AML-193 (cell line): Measurements from ENCODE around the gene TRAPPC3.
A peak's percentile ranks its signal among the peaks of the same experiment; 100 is the strongest.
"Not testable (repeated sequence)": the region's sequence is repeated elsewhere in the genome, so short reads cannot be mapped to it uniquely, and the experiment has no call there.

Experiments
- DNase-seq, 2 experiments: peaks; one replicate each; lab custom pipeline; 2025; lab: John Stamatoyannopoulos, UW

Gene TRAPPC3

DNA sequence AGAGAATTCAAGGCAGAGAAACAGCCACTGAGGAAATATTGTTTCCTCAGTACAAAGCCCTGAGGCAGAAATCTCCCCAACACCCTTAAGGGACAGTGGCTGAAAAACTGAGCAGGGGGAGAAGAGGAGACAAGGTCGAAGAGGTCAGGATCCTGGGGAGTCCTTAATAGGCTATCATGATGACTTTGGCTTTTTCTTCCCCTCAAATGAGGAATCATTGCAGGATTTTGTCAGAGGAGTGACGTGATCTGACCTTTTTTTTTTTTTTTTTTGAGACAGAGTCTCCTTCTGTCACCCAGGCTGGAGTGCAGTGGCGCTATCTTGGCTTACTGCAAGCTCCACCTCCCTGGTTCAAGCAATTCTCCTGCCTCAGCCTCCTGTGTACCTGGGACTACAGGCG, 16.9 kb upstream of the TRAPPC3 start:
- no peak for DNase-seq

DNA sequence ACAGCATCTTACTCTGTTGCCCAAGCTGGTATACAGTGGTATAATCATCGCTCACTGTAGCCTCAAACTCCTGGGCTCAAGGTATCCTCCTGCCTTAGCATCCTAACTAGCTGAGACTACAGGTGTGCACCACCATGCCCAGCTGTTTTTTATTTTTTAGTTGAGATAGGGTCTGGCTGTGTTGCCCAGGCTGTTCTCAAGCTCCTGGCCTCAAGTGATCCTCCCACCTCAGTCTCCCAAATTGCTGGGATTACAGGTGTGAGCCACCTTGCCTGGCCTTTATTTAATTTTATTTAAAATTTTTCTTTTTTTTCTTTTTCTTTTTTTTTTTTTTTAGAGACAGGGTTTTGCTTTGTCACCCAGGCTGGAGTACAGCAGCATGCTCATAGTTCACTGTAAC, 15.9 kb upstream of the TRAPPC3 start:
- no peak for DNase-seq

DNA sequence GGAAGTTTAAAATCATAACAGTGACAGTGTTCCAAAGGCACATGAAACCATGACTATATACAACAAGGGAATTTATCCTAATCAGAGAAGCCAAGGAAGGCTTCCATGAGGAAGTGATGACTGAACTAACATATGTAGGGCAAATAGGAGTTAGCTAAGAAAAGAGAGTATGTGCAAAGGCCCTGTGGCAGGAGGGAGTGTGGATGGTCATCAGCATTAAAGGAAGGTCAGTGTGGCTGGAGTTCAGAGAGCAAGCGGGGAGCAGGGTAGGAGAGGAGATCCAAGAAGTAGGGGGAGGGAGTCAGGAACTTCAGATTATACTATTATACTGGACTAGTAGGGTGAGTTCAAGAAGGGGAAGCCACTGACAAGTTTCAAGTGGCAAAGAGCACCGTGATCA, 15.1 kb upstream of the TRAPPC3 start:
- DNase-seq = no peak

DNA sequence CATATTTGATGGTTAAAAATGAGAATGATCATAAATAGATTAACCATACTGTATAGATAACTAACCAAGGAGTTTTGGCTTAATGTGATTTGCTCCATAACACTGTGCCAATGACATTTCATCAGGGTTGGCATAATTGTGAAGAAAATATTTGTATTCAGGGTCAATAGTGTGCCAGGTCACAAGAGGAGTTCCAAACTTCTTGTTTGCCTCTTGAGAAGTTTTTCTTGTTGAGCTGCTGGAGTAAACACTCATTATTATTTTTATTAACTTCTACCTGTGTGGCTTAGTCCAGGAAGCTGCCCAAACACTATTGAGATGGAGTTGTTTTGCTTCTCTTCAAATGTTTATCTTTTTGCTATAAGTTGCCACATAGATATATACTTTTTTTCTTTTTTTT, 14.1 kb upstream of the TRAPPC3 start:
- DNase-seq = no peak

DNA sequence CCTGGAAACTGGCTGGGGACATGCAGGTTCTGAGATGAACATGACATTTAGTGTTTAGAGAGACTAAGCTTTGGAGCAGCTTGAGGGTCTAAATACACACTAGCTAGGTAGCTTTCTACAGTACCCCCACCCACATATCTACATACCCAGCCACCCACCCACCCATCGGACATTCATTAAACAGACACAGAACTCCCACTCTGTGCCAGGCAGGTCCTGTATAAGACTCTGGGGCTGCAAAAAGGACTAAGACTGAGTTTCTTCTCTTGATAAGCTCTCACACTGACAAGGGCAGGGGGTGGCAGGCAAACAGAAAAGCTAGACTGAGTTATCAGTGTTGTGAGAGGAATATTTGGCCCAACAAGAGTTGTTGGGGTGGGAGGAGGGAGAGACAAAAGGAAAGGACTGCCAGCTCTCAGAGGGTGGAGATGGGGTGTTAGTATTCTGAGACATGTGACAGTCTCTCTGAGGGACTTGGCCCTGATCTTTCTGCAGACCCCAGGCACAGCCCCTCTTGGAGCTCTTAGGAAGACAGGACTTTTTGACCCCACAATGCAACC, 13.5 kb upstream of the TRAPPC3 start:
- no peak for DNase-seq

DNA sequence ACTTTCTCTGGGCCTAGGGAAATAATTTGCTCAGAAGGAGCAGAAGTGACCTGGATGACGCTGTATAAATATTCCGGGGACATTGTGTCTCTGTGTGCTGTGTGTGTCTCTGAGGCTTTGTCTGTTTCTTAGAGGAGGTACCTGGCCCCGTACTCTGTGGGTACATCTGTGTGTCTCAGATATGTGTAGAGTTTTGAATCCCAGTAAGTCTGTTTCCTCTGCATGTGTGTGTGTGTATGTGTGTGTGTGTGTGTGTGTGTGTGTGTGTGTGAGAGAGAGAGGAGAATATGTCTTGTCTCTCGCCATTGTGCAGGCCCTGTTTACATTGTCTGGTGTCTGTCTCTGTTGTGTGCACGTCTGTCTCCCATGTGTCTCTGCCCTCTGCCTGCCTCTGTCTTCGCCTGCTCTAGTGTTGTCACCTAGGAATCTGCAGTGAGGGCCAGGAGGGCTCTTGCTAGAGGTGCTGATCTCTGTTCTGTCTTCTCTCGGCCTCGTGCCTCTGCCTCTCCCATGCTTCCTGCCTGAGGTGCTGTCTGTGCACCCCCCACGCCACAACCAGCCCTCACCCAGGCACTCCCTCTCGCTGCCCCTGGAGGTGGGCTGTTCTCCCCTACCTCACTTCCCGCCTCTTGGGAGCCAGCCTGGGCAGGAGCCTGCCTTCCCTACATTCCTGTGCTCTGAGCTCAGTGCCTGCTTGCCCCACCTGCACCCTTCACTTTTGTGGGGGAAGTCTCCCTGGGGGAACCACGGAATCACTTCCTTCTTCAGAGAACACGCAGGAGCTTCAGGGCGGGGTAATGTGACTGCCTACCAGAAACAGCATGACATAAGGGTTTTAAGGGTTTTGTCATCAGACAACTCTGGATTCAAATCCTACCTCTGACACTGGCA, 12.6 kb upstream of the TRAPPC3 start:
- peak; percentile 54 to 65 for DNase-seq

DNA sequence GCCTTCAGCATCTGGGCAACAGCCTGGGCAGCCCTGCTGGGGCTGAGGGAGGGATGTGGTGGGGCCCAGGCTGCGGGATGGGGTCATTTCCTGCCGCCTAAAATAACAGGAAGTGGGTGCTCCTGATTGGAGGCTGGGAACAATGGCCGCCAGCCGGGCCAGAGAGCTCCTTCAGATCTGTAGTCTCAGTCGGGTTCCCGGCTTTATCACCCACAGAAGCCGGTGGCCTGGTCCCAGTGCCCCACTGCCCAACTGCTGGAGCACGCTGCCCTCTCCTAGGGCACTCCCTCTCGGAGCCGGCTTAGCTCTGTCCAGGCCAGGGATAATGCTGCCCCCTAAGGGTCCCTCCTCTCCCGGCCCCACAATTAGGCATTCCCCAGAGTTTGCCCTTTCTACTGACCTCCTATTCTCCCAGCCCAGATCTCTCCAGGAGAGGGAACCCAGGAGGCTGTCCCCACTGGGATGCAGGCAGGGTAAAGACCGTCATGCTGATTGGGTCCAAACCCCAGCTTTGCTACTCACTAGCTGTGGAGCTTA, 11.7 kb upstream of the TRAPPC3 start:
- DNase-seq = peak; percentile 52 to 62

DNA sequence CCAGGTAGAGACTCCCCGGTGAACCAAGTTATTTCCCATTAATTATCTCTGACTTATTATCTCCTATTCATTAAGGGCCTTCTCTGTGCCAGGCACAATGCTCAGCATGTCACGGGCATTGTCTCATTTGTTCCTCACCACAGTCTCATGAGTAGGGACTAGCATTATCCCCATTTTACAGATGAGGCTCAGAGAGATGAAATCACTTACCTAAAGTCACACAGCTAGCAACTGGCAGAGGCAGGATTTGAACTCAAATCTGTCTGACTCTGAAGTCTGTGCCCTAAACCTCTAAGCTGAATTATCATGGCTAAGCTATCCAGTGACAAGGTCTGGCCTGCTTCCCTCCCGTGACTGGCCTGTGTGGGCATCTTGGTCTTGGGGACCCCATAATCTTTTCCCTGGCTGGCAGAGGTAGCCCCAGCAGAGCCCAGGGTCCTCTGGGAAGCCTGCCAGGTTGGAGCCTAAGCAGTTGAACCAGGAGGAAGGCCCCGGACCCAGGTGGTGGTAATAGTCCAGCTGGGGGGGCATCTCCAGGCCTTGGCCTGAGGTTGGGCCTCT, 11.2 kb upstream of the TRAPPC3 start:
- no peak for DNase-seq

DNA sequence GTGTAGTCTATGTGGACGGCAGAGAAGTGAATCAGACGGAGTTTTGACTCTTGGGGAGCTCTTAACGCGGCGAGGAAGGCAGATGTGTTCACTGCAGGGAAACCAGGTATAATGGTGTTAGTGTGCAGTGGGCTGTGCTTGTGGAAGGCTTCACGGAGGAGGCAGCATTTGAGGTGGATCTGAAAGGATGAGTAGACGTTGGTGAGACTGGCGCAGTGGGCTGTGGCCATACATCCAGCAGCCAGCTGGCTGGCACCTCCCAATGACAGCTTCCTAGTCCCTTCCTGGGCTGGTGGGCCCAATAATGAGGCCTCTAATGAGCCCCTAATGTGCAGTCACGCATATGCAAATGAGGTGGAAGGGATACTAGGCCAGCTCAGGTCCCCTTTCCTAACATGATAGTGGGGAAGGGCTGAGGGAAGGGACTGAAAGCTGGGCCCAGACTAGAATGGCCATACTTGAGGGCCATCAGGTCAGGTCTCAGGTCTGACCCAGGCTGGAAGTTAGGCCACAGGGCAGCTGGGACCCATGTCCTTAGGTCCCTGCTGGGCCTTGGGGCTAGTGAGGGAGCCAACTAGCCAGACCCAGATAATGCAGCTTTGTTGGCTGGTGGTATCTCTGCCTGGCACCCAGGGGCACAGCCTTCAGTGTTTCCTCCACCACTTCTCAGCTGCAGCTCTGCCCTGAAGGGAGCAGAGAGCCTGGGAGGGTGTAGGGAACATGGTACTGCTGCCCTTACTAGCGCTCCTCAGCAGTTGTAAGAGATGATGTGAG, 10.5 kb upstream of the TRAPPC3 start:
- DNase-seq = no peak

DNA sequence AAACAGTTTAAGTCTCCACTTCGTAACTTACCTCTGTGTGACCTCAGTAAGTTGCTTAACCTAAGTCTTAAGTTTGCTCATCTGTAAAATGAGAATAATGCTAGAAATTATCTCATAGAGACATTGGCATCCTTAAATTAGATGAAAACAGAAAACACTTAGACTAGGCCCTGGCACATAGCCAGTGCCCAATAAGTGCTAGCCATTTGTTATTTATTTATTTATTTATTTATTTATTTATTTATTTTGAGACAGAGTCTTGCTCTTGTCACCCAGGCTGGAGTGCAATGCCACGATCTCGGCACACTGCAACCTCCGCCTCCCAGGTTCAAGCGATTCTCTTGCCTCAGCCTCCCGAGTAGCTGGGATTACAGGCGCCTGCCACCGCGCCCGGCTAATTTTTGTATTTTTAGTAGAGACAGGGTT, 9.6 kb upstream of the TRAPPC3 start:
- DNase-seq = not testable (repeated sequence)

DNA sequence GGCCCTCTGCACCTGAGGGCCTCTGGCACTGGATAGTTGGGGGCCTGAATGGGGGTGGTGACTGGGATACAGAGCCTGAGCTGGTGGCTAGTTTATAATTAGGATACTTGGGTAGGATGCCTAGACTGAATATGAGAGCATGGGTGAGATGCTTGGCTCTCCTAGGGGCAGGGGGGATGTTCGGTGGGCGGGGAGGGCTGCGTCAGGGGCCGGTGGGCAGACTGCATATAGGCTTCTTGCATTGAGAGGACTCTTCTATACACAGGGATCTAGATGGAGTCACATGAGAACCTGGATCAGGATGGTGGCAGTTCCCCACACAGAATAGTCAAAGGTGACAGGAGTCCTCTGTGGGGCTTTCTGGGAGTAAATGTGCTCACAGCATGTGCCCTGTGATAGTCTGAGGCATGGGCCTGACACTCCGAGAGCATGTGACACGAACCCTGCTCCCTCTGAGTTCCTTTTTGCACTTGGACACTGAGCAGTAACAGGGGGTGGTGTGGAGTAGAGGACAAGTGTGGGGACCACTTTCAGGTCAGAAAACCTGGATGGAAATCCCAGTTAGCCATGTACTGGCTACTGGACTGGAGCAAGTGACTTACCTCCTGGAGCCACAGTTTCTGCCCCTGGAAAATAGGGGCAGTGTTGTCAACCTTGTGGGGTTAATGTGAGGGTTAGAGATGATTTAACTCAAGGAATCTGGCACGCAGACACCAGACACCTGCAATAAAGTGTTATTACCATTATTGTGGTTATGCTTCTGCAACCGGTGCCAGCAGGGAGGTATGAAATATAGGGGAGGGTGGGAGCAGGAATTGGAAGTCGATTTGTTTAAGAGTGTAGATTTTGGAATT, 8.9 kb upstream of the TRAPPC3 start:
- no peak for DNase-seq

DNA sequence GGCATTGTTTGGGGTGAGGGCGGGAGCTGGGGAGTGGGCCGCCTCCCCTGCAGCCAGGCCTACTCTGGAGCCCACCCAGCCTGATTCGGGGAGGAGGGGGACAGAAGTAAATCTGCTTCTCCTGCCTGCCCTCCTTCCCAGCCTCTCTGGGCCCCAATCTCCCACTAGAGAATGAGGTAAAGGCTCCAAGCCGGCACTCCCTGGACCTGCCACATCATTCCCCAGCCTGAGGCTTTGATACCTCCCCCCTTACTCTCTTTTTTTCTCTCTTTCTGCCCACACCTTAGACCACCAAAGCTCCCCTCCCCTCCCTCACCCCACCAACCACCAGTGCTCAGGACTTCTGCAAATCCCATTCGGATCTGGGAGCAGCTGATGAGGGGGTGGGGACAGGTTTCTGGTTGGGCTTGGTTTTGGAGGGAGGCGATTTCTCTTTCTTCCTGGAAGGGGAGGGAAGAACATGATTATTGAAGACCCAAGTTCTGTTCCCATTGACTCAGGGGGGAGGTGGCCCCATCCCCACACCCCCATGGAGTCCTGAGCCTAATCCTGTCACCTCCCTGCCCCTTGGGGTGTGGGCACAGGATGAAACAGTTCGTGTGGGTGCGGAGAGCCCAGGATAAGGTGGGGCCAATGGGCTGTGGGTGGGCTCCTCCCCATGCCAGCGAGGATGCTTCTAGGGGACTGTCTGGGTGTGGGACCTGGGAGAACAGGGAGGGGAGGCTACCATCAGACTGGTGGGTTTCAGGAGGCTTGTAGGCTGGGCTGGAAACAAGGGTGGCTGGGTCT, 8.0 kb upstream of the TRAPPC3 start:
- no peak for DNase-seq

DNA sequence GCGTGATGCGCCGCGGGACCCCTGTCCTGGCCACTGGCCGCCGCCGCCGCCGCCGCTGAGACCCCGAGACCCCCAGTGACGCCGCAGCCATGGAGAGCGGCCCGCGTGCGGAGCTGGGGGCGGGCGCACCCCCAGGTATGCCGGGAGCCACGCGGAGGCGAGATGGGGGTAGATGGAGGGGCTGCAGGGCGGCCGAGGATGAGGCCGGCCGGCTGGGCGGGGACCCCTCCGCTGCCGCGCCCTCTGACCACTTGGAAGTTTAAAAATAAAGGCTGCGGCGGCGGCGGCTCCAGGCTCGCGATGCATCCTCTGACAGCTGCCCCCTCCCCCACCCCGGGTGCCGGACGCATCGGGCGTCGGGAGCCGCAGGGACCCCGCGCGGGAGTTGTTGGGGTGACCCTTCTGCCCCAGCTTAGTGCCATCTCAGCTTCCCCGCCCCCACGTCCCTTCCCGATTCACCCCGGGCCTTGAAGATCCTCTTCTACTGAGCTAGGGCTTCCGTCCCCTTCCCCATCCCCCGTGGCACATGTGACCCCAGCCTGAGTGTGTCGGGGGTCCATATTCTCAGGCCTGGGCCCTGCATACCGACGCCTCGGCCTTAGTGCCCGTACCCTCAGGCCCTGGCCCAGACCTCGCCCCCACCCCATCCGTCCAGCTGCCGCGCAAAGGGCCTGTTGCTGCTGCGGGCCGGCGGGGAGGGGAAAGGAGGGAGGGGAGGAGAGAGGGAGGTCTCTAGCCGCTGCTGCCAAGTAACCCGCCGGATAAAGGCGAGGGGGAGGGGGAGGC, 7.2 kb upstream of the TRAPPC3 start:
- peak; percentile 21 to 22 for DNase-seq

DNA sequence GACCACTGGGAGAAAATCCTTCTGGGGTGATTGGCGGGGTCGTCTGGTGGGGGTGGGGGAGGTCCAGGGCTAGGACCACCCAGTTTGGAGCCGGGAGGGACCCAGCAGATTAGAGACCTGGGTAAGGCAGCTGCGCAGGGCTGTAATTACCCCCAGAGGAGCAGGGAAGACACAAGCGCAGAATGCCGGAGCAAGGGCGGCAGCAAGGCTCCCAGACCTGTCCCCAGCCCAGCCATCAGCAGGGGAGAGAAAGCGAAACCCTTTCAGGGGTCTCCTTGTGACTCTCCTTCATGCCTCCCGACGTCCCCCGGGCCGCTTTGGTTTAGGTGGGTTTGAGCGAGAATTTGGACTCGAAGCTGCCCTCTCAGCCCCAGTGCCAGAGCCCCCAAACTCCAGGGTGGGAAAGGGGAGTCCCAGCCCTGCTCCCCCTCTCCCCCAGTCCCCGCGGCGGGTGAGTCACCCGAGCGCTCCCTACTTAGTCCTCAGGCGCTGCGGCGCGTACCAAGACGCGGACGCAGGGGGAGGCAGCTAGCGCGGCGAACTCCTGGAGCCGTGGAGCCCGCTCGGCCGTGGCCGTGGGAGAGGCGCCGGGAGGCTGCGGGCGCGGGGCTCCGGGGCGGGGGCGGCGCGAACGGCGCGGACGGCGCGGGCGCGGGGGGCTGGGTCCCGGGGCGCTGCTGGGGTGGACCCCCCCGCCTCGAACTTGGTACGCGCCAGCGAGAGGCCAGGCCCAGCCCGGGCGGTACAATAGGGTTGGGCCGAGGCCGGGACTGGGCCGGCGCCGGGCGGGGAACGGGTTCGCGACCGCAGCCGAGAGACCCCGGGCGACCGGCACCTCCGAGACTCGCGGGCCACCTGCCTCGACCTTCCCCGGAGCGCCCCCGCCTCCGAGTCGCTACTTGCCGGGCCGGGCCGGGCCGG, 6.4 kb upstream of the TRAPPC3 start, which contains the start of gene MAP7D1:
TSS of gene MAP7D1 (plus strand) at position 753 of the 921 bp plus-strand sequence. CDS start 258 bp downstream, outside the sequence.
- DNase-seq = peak; percentile 51 to 54

DNA sequence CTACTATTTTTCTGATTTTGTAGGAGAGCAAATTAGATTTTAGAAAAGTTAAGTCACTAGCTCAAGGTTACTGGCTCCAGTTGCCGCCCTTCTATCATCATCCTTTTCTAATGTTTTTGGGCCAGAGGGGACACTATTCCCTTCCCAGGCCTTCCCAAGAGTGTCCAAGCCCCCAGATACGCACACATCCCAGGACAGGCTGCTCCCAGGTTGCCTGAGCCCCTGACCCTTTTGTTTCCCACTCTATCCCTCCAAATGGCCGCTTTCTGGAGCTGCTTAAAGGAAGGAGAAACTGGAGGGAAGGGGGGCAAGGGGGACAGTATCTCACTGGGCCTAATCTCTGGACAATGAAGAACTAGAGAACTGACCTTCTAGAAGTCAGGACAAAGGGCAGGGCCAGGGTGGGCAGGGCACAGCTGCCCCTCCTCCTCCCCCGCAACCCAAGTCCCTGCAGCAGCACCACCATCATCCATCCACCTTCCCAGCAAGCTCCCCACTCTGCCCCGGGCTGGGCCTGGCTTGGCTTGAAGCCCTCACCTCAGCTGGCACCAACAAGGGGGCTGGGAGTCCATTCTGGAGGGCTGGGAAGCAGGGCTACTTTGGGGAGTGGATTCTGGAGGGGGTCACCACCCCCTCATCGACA, 5.6 kb upstream of the TRAPPC3 start:
- DNase-seq = no peak

DNA sequence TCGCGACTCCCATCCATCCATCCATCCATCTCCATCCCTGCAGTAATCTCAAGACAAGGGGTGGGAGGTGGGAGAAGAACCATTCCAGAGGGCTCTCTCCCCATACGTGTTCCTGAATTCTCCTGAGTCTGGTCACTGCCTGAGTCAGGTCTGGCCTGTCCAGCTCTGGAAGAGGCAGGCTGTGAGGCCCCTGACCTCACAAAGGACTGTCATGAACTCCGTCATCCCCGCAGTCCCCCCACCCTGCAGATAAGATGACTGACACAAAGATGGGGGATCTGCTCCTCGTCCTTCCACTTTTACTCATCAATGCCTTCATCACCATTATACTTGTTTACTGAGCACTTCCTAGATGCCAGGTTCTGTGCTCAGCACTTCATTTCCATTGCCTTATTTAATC, 5.0 kb upstream of the TRAPPC3 start:
- DNase-seq = no peak

DNA sequence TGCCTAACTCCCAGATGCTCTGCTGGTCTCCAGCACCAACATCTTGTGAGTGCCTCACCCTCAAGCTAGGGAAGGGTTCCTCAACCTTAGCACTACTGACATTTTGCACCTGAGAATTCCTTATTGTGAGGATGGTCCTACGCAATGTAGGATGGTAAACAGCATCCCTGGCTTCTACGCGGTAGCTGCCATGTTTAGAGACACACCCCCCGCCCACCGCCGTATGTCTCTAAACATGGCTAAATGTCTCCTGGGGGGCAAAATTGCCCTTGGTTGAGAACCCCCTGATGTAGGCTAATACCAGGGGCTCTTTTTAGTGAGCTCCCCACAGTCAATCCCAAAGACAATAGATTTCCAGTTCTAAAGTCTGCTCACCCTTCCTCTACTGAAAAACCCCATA, 4.2 kb upstream of the TRAPPC3 start:
- DNase-seq = no peak

DNA sequence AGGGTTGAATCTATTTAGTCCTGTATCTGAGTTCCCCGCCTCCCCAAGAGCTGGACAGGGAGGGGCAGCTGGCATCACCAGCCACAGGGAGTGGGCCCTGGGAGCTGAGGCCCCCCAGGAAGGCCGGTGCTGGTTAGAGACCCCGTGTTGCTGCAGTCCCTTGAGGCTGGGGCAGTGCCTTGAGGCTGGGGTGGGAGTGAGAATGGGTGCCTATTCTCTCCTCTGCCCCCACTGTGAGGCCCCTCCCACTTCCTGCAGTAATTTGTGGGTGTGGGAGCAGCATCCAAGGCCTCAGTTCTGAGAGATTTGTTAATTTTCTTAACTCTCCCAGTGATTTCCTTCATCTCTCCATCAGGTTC, 2.5 kb upstream of the TRAPPC3 start:
- no peak for DNase-seq
